Ovary (tissue), 3 donors: ENCODE results near the gene NDE1.

Experiments
- CTCF ChIP-seq, 3 donors: fragments of 450-650 bp in 2 of 3; fragments of 200-600 bp in 1 of 3; IDR thresholded peaks; one replicate each; pipeline versions ENCODE4 v1.5.1 to v1.8.0; 2016 to 2022; ENCODE audit warnings: antibody characterized with exemption in 3 of 3, mild to moderate bottlenecking in 1 of 3
- EP300 ChIP-seq: sonication (generic); formaldehyde crosslinking; IDR thresholded peaks from one replicate; pipeline ENCODE4 v1.6.1; 2017; ENCODE audit warnings: antibody characterized with exemption
- donor health status: DM: no; HTN: no; CAD: no.

GRCh38 chr16:15701975-15702970 lies 52.2 kb downstream of the NDE1 start:
- TF ChIP-seq CTCF (IDR thresholded peaks at IDR 0.05) (no peak), EP300 (no peak)
